ENCODE measurements around the gene CATSPER1.
A peak's percentile ranks its signal among the peaks of the same experiment; 100 is the strongest.

Gene CATSPER1

GRCh38 chr11:66026017-66026529, at the start of gene CATSPER1:
Gene CATSPER1 (minus strand): TSS chr11:66026479. CDS start chr11:66026379, 100 bp downstream.
- DNase-seq (ENCODE audit: low spot score), result no peak

- no peak for DNase-seq (ENCODE audit: low spot score)
Measured at GRCh38 chr11:66075273-66075672, 49.0 kb upstream of the CATSPER1 start.

GRCh38 chr11:66073669-66074068, 47.4 kb upstream of the CATSPER1 start:
- no peak for DNase-seq (ENCODE audit: low spot score)

GRCh38 chr11:66072518-66072917, 46.2 kb upstream of the CATSPER1 start:
- DNase-seq (ENCODE audit: low spot score), result no peak

GRCh38 chr11:66072081-66072480, 45.8 kb upstream of the CATSPER1 start:
- no peak for DNase-seq (ENCODE audit: low spot score)

GRCh38 chr11:66071381-66071801, 45.1 kb upstream of the CATSPER1 start:
- peak; percentile 39 for DNase-seq (ENCODE audit: low spot score)

GRCh38 chr11:66070604-66071380, 44.5 kb upstream of the CATSPER1 start:
- DNase-seq (ENCODE audit: low spot score), result no peak

GRCh38 chr11:66069715-66070603, 43.7 kb upstream of the CATSPER1 start, which contains the start of gene PACS1:
Gene PACS1 (plus strand): TSS chr11:66070272. CDS start chr11:66070487, 215 bp downstream.
- DNase-seq (ENCODE audit: low spot score), result peak; percentile 80

- DNase-seq (ENCODE audit: low spot score), result peak; percentile 42
Measured at GRCh38 chr11:66068923-66069714, 42.8 kb upstream of the CATSPER1 start.

- peak; percentile 78 for DNase-seq (ENCODE audit: low spot score)
Measured at GRCh38 chr11:66068154-66068821, 42.0 kb upstream of the CATSPER1 start.

GRCh38 chr11:66067640-66068039, 41.4 kb upstream of the CATSPER1 start:
- no peak for DNase-seq (ENCODE audit: low spot score)

- DNase-seq (ENCODE audit: low spot score), result no peak
Measured at GRCh38 chr11:66066751-66067150, 40.5 kb upstream of the CATSPER1 start.

GRCh38 chr11:66064571-66064970, 38.3 kb upstream of the CATSPER1 start:
- no peak for DNase-seq (ENCODE audit: low spot score)

- no peak for DNase-seq (ENCODE audit: low spot score)
Measured at GRCh38 chr11:66063900-66064299, 37.6 kb upstream of the CATSPER1 start.

GRCh38 chr11:66062408-66062807, 36.1 kb upstream of the CATSPER1 start:
- no peak for DNase-seq (ENCODE audit: low spot score)

- no peak for DNase-seq (ENCODE audit: low spot score)
Measured at GRCh38 chr11:66061268-66061667, 35.0 kb upstream of the CATSPER1 start.

GRCh38 chr11:66059966-66060680, 33.8 kb upstream of the CATSPER1 start:
- no peak for DNase-seq (ENCODE audit: low spot score)

- DNase-seq (ENCODE audit: low spot score), result no peak
Measured at GRCh38 chr11:66056501-66056900, 30.2 kb upstream of the CATSPER1 start.

- DNase-seq (ENCODE audit: low spot score), result no peak
Measured at GRCh38 chr11:66055021-66055420, 28.7 kb upstream of the CATSPER1 start.

GRCh38 chr11:66052664-66052982, 26.3 kb upstream of the CATSPER1 start:
- no peak for DNase-seq (ENCODE audit: low spot score)
